T-cell (primary cell): ENCODE measurements around the gene CHRNG. TPM values are rescaled to one million over a fixed set of nuclear protein-coding genes. Genes with fewer than 3 reads are reported as not detected.
A peak's percentile ranks its signal among the peaks of the same experiment; 100 is the strongest.

Experiments
- ATAC-seq, 4 experiments: fragments of 200-7000 bp in 3 of 4; fragments of 150-1000 bp in 1 of 4; cut with Tn5 transposase; replicated peaks in 1 of 4; 1 replicate in 3 of 4; 2 replicates in 1 of 4; pipeline ENCODE4 v1.10.0; 2021; ENCODE audit warnings: moderate library complexity in 3 of 4, mild to moderate bottlenecking in 2 of 4, moderate number of reproducible peaks in 1 of 4
- CTCF ChIA-PET, 2 donors: fragments of 300-600 bp; sonication (Branson Sonifier 250); formaldehyde crosslinking; loops; one replicate each; lab custom pipeline; 2022; ENCODE audit warnings: antibody characterized with exemption in 2 of 2; lab: Charles Lee
- POLR2A ChIA-PET, 2 donors: fragments of 300-600 bp; sonication (Branson Sonifier 250); formaldehyde crosslinking; loops; one replicate each; lab custom pipeline; 2022; ENCODE audit warnings: antibody characterized with exemption in 2 of 2; lab: Charles Lee
- DNase-seq, 35 experiments: peaks; one replicate each; pipeline versions ENCODE4 v3.0.0 to v3.0.0-alpha.2; 2013 to 2023
- H3K27ac ChIP-seq: one replicate; pipeline ENCODE4 v1.5.1; 2013; ENCODE audit warnings: low read length
- H3K27me3 ChIP-seq, 2 experiments: replicated peaks in 1 of 2; 1 replicate in 1 of 2; 2 replicates in 1 of 2; pipeline versions ENCODE4 v1.6.1 to v1.7.0; 2013; ENCODE audit warnings: low read length in 1 of 2, mixed read lengths in 1 of 2; ENCODE audit not compliant: control insufficient read depth in 2 of 2, insufficient read depth in 2 of 2; ENCODE audit errors: extremely low read depth in 1 of 2
- H3K36me3 ChIP-seq, 2 donors: 1 replicate in 1 of 2; 2 replicates in 1 of 2; pipeline versions ENCODE4 v1.6.1 to v1.7.0; 2013; ENCODE audit warnings: low read length in 1 of 2; ENCODE audit not compliant: control insufficient read depth in 2 of 2, insufficient read depth in 1 of 2; ENCODE audit errors: extremely low read depth in 1 of 2
- H3K4me1 ChIP-seq, 2 experiments: 1 replicate in 1 of 2; 2 replicates in 1 of 2; pipeline versions ENCODE4 v1.6.1 to v1.7.0; 2013; ENCODE audit warnings: low read length in 2 of 2, mixed read lengths in 1 of 2; ENCODE audit not compliant: insufficient read depth in 2 of 2, control insufficient read depth in 1 of 2; ENCODE audit errors: extremely low read depth in 1 of 2
- H3K4me3 ChIP-seq, 2 donors: 1 replicate in 1 of 2; 2 replicates in 1 of 2; pipeline versions ENCODE4 v1.5.1 to v1.7.0; 2013; ENCODE audit warnings: mild to moderate bottlenecking in 2 of 2, low read length in 1 of 2, moderate library complexity in 1 of 2; ENCODE audit not compliant: control insufficient read depth in 1 of 2; ENCODE audit errors: extremely low read depth in 1 of 2
- H3K9me3 ChIP-seq: 2 replicates; pipeline ENCODE4 v1.7.0; 2013
- H3K27ac Mint-ChIP-seq, 2 donors: one replicate each; pipeline ENCODE4 v1.8.0; 2020 to 2021; ENCODE audit warnings: mild to moderate bottlenecking in 2 of 2, mixed read lengths in 2 of 2
- H3K27me3 Mint-ChIP-seq, 2 donors: one replicate each; pipeline ENCODE4 v1.8.0; 2021 to 2022; ENCODE audit warnings: mixed read lengths in 2 of 2
- H3K36me3 Mint-ChIP-seq: one replicate; pipeline ENCODE4 v1.8.0; 2021; ENCODE audit warnings: mixed read lengths
- H3K4me1 Mint-ChIP-seq, 3 donors: one replicate each; pipeline ENCODE4 v1.8.0; 2020 to 2022; ENCODE audit warnings: mixed read lengths in 3 of 3, mild to moderate bottlenecking in 1 of 3
- H3K4me3 Mint-ChIP-seq, 3 donors: one replicate each; pipeline ENCODE4 v1.8.0; 2020 to 2022; ENCODE audit warnings: mild to moderate bottlenecking in 3 of 3, mixed read lengths in 3 of 3, moderate library complexity in 3 of 3
- H3K9me3 Mint-ChIP-seq, 3 donors: one replicate each; pipeline ENCODE4 v1.8.0; 2020 to 2022; ENCODE audit warnings: mixed read lengths in 3 of 3
- WGBS: methylation state at CpG from one replicate; pipeline ENCODE4 v1.1.5; 2013; ENCODE audit warnings: missing lambda C conversion rate; ENCODE audit not compliant: insufficient coverage; 5-methylcytosine and 5-hydroxymethylcytosine counted together
- total RNA-seq, 35 experiments: library from RNA in 6 of 35; stranded (reverse) in 6 of 35; fragments of 120-200 nt in 1 of 35; gene quantifications; one replicate each; pipeline versions ENCODE4 v1.2.1 to v1.2.4 and lab custom pipeline; 2013 to 2026

The CHRNG gene
- total RNA-seq, 5 donors from 2014 or later (not counting 1 experiment from before 2014, with no cell fraction given) = not detected

DNA sequence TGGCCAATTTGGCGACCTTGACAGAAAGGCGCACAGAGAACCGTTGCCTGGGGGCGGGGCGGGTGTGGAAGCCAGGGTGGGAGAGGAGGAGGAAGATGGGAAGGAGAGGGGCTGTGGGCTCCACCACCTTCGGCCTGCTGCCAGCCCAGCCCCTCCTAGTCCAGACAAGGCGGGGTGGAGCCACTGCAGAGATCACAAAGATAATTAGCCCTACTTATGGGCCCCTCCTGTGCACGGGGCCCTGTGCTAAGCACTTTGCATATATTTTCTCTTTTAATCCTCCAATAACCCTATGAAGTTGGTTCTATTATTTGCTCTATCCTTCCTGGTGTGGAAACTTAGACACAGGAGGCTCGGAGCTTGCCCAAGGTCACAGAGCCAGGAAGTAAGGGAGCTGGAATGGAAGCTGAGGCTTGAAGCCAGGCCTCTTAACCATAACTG, 38.1 kb upstream of the CHRNG start:
- H3K27ac ChIP-seq = no peak overlapping the region
- peaks cover 3 to 80% of the 10 kb centered on the region in 2 experiments for H3K27me3 ChIP-seq
- ATAC-seq = no peak
- Mint-ChIP-seq H3K9me3 (no peaks in the 10 kb centered on the region), H3K4me3 (no peak overlapping the region), H3K27me3 (peaks cover 26 to 61% of the 10 kb centered on the region in 2 donors), H3K36me3 (no peaks in the 10 kb centered on the region), H3K27ac (no peak overlapping the region), H3K4me1 (peaks cover 6 to 12% (median 8%) of the 10 kb centered on the region in 3 donors)
- H3K4me3 ChIP-seq = no peak overlapping the region
- peaks cover 0 to 14% of the 10 kb centered on the region in 2 experiments for H3K4me1 ChIP-seq
- POLR2A ChIA-PET = no interaction called here
- no CpG with 5 or more reads among the region's 9 CpGs for WGBS
- no peaks in the 10 kb centered on the region for H3K36me3 ChIP-seq
- no peaks in the 10 kb centered on the region for H3K9me3 ChIP-seq
- CTCF ChIA-PET = no interaction called here
- DNase-seq = no peak

DNA sequence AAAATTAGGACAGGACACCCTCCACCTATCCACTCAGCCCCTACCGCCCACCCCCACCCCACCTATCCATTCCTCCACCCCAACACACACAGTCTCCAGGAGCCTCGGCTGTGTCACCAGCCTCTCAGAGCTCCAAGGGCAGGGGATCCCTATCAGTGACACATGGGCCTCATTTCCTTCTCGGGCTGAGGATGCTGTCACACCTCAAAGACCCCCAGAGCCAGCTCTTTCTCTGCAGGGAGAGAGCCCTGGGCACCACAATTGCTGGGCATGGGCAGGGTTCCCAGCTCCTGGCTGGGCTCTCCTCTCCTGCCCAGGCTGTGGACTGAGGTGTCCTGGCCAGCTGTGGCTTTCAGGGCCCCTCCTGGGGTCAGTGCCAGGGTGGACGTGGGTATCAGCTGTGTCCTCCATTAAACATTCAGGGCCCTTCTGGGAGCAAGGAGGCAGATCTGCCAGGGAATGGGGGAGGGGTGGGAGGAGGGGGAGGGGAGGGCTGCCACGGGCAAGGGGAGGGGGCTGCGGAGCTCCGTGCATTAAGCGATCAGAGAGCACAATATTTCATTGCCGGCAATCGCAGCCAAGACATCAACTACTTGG, 37.6 kb upstream of the CHRNG start:
- ChIA-PET POLR2A (no interaction called here), CTCF (no interaction called here)
- no peak for DNase-seq
- no peak for ATAC-seq
- H3K27me3 Mint-ChIP-seq = peaks cover 26 to 63% of the 10 kb centered on the region in 2 donors
- Histone ChIP-seq H3K36me3 (no peaks in the 10 kb centered on the region), H3K9me3 (no peaks in the 10 kb centered on the region), H3K27ac (no peak overlapping the region), H3K4me1 (peaks cover 0 to 14% of the 10 kb centered on the region in 2 experiments), H3K27me3 (peaks cover 3 to 81% of the 10 kb centered on the region in 2 experiments), H3K4me3 (no peak overlapping the region)
- H3K27ac Mint-ChIP-seq = no peak overlapping the region
- H3K4me3 Mint-ChIP-seq = peak overlapping the region in 1 of 3 donors; percentile 75
- no peaks in the 10 kb centered on the region for H3K9me3 Mint-ChIP-seq
- H3K36me3 Mint-ChIP-seq = no peaks in the 10 kb centered on the region
- peaks cover 6 to 12% (median 8%) of the 10 kb centered on the region in 3 donors for H3K4me1 Mint-ChIP-seq
- WGBS = 75% methylated on average over 2 of the region's 10 CpGs

DNA sequence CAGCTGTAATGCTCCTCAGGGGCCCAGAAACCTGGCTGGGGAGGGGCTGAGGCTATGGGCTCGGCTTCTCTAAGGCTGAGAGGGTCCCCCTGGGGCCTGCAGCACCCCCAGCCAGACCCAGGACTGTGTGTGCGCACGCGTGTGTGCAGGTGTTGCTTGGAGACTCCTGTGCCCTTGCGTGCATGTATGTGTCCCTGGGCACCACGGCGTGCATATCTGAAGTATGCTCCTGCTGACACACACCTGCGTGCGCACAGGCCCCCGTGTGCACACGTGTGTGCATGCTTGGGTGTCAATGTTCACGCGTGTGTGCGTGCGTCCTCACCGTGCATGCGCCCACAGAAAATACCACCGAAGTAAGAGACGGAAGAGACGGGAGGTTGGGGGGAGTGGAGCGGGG, 37.0 kb upstream of the CHRNG start:
- H3K4me1 Mint-ChIP-seq = peaks cover 6 to 12% (median 8%) of the 10 kb centered on the region in 3 donors
- Histone ChIP-seq H3K27me3 (peaks cover 3 to 80% of the 10 kb centered on the region in 2 experiments), H3K27ac (no peak overlapping the region), H3K4me3 (peak overlapping the region in 1 of 2 donors; percentile 17), H3K9me3 (no peaks in the 10 kb centered on the region), H3K36me3 (no peaks in the 10 kb centered on the region), H3K4me1 (peaks cover 0 to 14% of the 10 kb centered on the region in 2 experiments)
- H3K36me3 Mint-ChIP-seq = no peaks in the 10 kb centered on the region
- ATAC-seq (peak in 3 of 4 experiments; percentile 14 to 63 (median 18)), DNase-seq (peak in 26 of 35 experiments; percentile 22 to 62 (median 38))
- peak overlapping the region; percentile 65 to 75 (median 68) for H3K4me3 Mint-ChIP-seq
- H3K27me3 Mint-ChIP-seq = peaks cover 31 to 65% of the 10 kb centered on the region in 2 donors
- H3K9me3 Mint-ChIP-seq = no peaks in the 10 kb centered on the region
- H3K27ac Mint-ChIP-seq = no peak overlapping the region
- ChIA-PET CTCF (no interaction called here), POLR2A (no interaction called here)
- 11% methylated on average over 11 of the region's 21 CpGs for WGBS

DNA sequence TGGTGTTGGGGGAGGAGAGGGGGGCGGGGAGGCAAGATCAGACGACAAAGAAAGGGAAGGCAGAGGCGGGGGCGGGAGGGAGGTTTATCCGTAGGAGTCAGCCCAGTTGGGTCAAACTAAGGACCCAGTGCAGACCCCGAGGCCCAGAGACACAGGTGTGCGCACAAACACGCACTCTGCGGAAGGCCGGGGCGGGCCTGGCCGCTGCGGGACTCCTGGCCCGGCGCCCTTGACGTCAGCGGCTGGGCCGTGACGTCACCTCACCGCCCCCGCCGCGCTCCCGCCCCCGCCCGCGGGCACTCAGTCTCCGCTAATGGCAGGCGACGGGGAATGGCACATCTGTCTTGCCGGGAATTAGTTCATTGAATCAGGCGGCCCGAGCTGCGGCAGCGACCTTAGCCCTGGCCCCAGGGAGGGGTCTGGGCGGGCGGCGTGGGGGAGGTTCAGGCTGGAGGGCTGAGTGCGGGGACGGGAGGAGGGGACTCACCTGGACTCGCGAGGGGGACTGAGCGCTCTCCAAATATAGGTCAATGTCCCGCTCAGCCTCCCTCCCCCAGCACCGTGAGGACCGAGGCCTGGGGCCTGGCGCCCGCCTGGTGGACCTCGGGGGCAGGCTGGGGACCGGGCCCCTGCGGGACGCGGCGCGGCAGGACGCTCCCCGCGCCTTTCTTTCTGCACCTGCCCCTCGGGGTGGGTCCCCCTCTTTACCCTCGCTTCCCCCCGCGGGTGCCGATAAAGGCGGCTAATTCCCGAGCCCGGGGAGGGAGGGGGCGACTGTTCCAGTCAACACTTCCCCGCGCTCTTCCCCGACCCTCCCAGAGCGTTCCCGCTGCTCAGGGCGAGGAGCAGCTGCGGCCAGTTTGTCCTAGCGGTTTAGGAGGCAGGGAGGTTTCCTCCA, 36.3 kb upstream of the CHRNG start:
- ChIA-PET CTCF (no interaction called here), POLR2A (no interaction called here)
- Mint-ChIP-seq H3K36me3 (no peaks in the 10 kb centered on the region), H3K27ac (no peak overlapping the region), H3K27me3 (peaks cover 31 to 65% of the 10 kb centered on the region in 2 donors), H3K4me1 (peaks cover 6 to 12% (median 8%) of the 10 kb centered on the region in 3 donors), H3K4me3 (peak overlapping the region; percentile 34 to 75 (median 37)), H3K9me3 (no peaks in the 10 kb centered on the region)
- DNase-seq (peak in 30 of 35 experiments; percentile 15 to 75 (median 42)), ATAC-seq (peak in 3 of 4 experiments; percentile 39 to 85 (median 46))
- H3K27ac ChIP-seq = no peak overlapping the region
- no peaks in the 10 kb centered on the region for H3K36me3 ChIP-seq
- no peaks in the 10 kb centered on the region for H3K9me3 ChIP-seq
- WGBS = 2% methylated on average over 49 of the region's 75 CpGs
- H3K4me1 ChIP-seq = peaks cover 0 to 14% of the 10 kb centered on the region in 2 experiments
- peaks cover 3 to 80% of the 10 kb centered on the region in 2 experiments for H3K27me3 ChIP-seq
- peak overlapping the region; percentile 10 to 27 for H3K4me3 ChIP-seq

DNA sequence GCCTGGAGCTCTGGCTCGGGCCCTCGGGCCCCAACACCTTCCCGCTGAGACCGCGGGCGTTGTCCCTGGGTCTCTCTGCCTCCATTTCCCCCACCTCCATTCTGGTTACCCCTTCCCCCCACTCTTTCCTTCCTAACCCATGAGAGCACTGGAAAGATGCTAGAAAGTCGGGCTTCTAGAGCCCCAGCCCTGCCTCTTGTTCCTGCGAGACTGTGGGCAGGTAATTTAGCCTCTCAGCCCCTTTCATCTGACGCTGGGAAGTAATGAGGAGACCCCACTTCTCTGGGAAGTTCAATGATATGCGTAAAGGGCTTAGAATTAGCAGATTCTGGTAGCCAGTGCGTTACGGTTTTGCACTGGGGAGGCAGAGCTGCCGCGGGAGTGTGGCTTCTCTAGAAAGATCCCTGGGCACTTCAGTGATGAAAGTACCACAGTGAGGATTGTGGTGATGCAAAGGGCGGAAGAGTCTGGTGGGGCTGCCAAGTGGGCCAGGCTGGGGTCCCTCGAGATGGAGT, 35.6 kb upstream of the CHRNG start:
- Histone ChIP-seq H3K36me3 (no peaks in the 10 kb centered on the region), H3K4me1 (peaks cover 0 to 14% of the 10 kb centered on the region in 2 experiments), H3K27ac (no peak overlapping the region), H3K27me3 (peaks cover 3 to 78% of the 10 kb centered on the region in 2 experiments), H3K4me3 (peak overlapping the region in 1 of 2 donors; percentile 27), H3K9me3 (no peaks in the 10 kb centered on the region)
- Mint-ChIP-seq H3K27me3 (peaks cover 33 to 65% of the 10 kb centered on the region in 2 donors), H3K27ac (no peak overlapping the region), H3K36me3 (no peaks in the 10 kb centered on the region), H3K4me3 (peak overlapping the region; percentile 13 to 75 (median 34)), H3K9me3 (no peaks in the 10 kb centered on the region), H3K4me1 (peaks cover 6 to 12% (median 8%) of the 10 kb centered on the region in 3 donors)
- DNase-seq = no peak
- ChIA-PET POLR2A (no interaction called here), CTCF (no interaction called here)
- ATAC-seq = no peak
- whole genome bisulfite sequencing = 7% methylated on average over 14 of the region's 16 CpGs

DNA sequence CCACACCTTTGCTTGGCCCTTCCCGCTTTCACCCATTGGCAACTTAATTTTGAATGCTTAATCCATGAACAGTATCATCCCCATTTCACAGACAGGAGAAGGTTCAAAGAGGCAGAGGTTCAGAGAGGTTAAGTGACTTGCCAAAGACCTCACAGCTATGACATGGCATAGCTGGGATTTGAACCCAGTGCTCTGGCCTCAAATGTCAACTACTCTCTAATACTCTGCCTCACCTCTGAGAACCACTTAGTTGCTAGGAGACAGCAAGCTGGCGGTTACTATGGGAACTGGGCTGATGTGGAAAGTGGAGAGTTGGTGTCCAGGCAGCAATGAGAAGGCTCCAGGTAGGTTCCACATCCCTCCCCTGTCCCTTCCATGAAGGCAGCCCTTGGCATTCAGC, 35.1 kb upstream of the CHRNG start:
- no peak overlapping the region for H3K4me3 ChIP-seq
- 100% methylated on average over 1 of the region's 2 CpGs for WGBS
- Mint-ChIP-seq H3K4me3 (peak overlapping the region in 1 of 3 donors; percentile 75), H3K27ac (no peak overlapping the region), H3K36me3 (no peaks in the 10 kb centered on the region), H3K9me3 (no peaks in the 10 kb centered on the region), H3K27me3 (peaks cover 38 to 65% of the 10 kb centered on the region in 2 donors), H3K4me1 (peaks cover 6 to 12% (median 8%) of the 10 kb centered on the region in 3 donors)
- H3K36me3 ChIP-seq = no peaks in the 10 kb centered on the region
- peaks cover 0 to 14% of the 10 kb centered on the region in 2 experiments for H3K4me1 ChIP-seq
- ChIA-PET POLR2A (no interaction called here), CTCF (no interaction called here)
- H3K27me3 ChIP-seq = peaks cover 3 to 73% of the 10 kb centered on the region in 2 experiments
- H3K9me3 ChIP-seq = no peaks in the 10 kb centered on the region
- ATAC-seq (no peak), DNase-seq (no peak)
- no peak overlapping the region for H3K27ac ChIP-seq
